GM21526 (cell line): Measurements from ENCODE around the gene CIAO1.
"Not testable (repeated sequence)": the region's sequence is repeated elsewhere in the genome, so short reads cannot be mapped to it uniquely, and the experiment has no call there.

Experiments used
- ATAC-seq: cut with Tn5 transposase; IDR thresholded peaks from one replicate; pipeline ENCODE4 v1.9.1; 2021; ENCODE audit warnings: moderate library complexity; ENCODE audit not compliant: unreplicated experiment, low FRiP score

CIAO1 gene

GRCh38 chr2:96265840-96266679, at the start of gene CIAO1, which contains the start of gene TMEM127:
Gene CIAO1, plus strand, starts transcription at chr2:96266225. Its CDS starts 126 bp downstream, at chr2:96266351.
Gene TMEM127, minus strand, starts transcription at chr2:96265997. Its CDS starts 616 bp downstream, at chr2:96265381.
- peak; percentile 89 for ATAC-seq

DNA sequence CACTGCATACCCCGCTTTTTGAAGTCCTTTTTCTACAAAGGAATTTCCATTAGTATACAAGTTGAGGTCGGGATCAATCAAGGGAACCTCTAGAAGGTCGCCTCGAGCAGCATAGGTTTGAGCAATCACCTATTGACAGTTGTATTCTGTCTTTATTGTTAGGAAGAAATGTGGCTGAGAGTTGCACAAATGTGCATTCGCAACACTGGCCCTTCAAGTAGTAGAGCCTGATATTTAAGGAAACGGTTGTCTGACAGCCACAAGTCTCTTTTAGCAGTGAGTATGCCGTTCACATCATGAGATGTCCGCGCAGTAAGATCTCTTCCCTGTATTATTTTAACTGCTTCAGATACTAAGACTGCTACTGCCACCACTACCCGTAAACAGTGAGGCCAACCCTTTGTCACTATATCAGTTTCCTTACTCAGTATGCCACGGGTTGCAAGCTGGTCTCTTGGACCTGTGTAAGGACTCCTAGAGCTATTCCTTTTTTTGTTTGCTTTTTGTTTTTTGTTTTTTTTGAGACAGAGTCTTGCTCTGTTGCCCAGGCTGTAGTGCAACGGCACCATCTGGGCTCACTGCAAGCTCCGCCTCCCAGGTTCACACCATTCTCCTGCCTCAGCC, 47.4 kb upstream of the CIAO1 start:
- no peak for ATAC-seq

DNA sequence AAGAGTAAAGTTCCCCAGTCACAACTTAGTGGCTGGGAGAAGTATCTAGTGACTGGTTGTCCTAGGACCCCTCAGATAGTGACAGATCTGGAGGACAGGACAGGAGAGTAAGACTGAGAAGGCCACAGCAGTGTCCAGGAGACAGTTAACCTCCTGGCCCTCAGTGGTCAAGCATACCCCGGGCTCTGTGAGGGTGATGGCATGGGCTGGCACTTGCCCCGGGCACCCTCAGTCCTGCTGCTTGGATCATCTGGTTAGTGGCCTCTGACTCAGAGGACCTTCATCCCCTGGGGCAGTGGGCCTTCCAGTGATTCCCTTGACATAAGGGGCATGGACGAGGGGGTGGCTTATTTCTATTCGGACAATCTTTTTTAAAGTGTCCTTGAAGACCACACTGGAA, 46.1 kb upstream of the CIAO1 start:
- ATAC-seq = not testable (repeated sequence)

- ATAC-seq = not testable (repeated sequence)
Observed at GRCh38 chr2:96221106-96221505, 44.9 kb upstream of the CIAO1 start.

DNA sequence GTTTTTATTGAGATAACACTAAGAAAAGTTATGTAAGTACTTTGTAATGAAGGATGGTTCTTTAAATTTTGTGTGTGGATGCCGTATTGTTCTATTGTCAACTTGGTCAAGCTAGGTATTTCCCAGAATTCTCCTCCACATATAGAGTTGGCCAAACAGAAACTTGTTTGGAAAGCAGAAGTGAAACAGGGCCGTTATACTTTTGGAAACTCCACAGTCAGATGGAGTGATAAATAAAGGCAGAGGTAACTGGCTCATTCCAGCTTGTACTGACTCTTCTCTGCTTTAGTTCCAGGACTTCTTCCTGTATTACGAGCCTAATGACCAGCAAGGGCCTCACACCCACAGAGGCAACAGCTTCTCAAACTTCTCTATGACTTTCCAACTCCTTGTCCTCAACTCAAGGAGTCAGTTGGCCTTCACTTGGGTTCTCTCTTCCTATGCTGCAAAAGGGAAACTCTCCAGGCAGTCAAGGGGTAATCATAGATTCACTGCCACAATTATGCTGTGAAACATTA, 41.0 kb upstream of the CIAO1 start:
- peak; percentile 66 for ATAC-seq

DNA sequence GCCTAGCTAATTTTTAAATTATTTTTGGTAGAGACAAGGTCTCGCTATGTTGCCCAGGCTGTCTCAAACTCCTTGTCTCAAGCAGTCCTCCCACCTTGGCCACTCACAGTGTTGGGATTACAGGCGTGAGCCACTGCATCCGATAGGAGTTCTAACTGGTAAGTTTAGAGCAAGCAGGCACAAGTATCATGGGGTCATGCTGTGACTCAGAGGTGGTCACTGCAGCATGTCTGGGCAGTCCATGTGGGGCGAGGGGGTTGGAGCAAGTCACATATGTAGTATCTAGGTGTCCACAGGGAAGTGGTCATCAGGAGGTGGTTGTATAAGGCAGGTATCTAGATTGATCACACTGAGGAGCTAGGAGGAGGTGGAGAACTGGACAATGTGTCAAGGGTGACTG, 34.7 kb upstream of the CIAO1 start:
- no peak for ATAC-seq

- no peak for ATAC-seq
Observed at GRCh38 chr2:96233436-96233835, 32.6 kb upstream of the CIAO1 start.

DNA sequence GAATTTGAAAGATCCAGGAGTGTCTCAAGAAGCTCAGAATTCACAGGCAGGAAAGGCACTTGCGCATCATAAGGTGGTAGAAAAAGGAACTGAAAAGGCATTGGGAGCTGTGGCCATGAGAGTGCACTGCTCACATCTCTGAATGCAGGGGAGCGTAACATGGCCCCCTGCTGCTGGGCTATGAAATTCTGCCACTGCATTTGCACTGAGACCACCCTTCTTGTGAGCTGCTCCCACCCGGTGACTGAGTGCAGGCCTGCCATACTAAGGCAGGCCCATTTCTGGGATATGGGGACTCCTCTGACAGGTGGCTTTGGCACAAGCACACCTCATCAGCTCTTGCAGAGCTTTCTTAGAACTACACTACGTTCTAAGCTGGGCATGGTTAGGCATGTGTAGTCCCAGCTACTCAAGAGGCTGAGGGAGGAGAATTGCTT, 32.1 kb upstream of the CIAO1 start:
- peak; percentile 74 for ATAC-seq

GRCh38 chr2:96236882-96237281, 29.1 kb upstream of the CIAO1 start:
- no peak for ATAC-seq

DNA sequence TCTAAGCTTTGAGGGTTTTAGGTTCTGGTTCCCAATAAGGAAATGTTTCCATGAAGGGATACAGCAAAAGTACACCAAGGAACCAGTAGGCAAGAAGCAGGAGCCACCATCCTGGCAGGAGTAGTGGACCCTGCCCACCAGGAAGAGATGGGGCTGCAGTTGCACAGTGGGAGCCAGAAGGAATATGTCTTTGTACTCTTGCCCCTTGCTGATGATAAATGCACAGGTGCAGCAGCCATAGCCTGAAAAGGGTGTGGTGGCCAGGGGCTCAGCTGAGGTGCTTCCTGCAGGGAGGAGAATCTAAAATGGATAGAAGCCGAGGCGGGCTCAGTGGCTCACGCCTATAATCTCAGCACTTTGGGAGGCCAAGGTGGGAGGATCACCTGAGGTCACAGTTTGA, 27.8 kb upstream of the CIAO1 start:
- no peak for ATAC-seq

DNA sequence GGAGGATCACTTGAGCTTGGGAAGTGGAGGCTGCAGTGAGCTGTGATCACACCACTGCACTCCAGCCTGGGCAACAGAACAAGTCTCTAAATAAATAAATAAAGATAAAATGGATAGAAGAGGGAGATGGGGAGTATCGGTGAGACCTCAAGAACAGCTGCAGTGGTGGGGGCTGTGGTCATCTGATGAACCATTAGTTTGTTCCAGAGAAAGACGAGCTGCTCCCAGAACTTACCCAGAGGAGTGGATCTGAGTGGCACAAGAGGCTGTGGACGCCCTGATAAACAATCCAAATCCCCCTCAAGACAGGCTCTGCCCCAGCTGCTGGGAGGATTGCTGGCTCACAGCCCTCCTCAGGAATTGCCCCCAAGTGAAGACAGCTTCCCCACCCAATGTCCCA, 26.9 kb upstream of the CIAO1 start:
- ATAC-seq = no peak

GRCh38 chr2:96239745-96240264, 26.2 kb upstream of the CIAO1 start:
- ATAC-seq = no peak

DNA sequence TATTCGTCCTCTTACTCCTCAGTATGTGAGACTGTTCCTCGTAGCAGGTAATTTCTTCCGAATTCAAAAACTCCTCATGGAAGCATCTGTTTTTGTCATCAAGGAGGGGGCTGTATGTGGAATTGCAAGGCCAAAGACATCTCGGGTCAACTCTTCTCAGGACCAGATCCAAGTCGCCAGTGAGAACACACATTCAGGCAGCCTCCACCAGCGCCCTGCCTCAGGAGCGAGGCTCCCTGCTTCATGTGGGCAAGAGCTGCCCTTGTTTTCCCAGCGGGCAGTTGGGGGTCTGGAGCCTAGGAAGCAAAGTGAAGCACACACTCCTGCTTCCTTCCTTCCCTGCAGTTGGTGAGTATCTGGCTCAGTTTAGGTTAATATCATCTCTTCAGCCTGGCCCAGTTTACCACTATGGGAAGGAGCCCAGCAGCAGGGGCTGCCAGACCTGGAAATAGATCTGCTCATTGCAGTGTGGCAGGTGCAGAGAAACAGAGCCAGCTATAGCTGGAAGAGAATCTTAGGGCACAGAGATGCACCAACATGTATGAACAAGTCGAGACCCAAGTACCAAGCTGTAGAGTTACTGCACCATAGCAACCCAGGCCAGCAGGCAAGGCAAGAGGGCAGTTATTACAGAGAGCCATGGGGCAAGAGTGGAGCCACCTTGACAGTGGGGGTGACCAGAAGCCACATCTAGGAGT, 25.5 kb upstream of the CIAO1 start:
- no peak for ATAC-seq

- no peak for ATAC-seq
Observed at GRCh38 chr2:96241227-96241626, 24.8 kb upstream of the CIAO1 start.

GRCh38 chr2:96241900-96242611, 24.0 kb upstream of the CIAO1 start:
- peak; percentile 79 for ATAC-seq

- no peak for ATAC-seq
Observed at GRCh38 chr2:96243843-96244242, 22.2 kb upstream of the CIAO1 start.

- no peak for ATAC-seq
Observed at GRCh38 chr2:96245609-96246390, 20.2 kb upstream of the CIAO1 start.

GRCh38 chr2:96247009-96247408, 19.0 kb upstream of the CIAO1 start:
- ATAC-seq = no peak

DNA sequence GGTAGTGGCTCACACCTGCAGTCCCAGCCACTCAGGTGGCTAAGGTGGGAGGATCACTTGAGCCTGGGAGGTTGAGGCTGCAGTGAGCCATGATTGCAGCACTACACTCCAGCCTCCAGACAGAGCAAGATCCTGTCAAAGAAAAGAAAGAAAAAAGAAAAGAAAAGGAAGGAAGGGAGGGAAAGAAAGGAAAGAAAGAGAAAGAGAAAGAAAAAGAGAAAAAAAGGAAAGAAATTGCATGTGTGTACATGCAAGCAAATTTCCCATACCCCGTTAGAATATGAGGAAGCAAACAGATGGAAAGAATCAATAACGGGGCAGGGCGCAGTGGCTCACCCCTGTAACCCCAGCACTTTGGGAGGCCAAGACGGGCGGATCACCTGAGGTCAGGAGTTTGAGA, 18.1 kb upstream of the CIAO1 start:
- ATAC-seq = no peak
